Subcutaneous abdominal adipose tissue (tissue), 5 donors: ENCODE measurements around the gene MUC5AC.
"Not testable (repeated sequence)": the region's sequence is repeated elsewhere in the genome, so short reads cannot be mapped to it uniquely, and the experiment has no call there.

Experiments
- H3K27ac ChIP-seq: one replicate; pipeline ENCODE4 v1.7.0; 2013; ENCODE audit warnings: low read depth, mild to moderate bottlenecking, inconsistent platforms, low read length, moderate library complexity
- H3K27me3 ChIP-seq, 5 donors: one replicate each; pipeline ENCODE4 v1.7.0; 2013; ENCODE audit warnings: low read length in 5 of 5, inconsistent platforms in 1 of 5; ENCODE audit not compliant: control insufficient read depth in 5 of 5, insufficient read depth in 4 of 5
- H3K36me3 ChIP-seq, 5 donors: one replicate each; pipeline ENCODE4 v1.7.0; 2013; ENCODE audit warnings: low read length in 5 of 5; ENCODE audit not compliant: control insufficient read depth in 5 of 5, insufficient read depth in 5 of 5
- H3K4me1 ChIP-seq, 5 donors: one replicate each; pipeline ENCODE4 v1.7.0; 2013; ENCODE audit warnings: low read length in 5 of 5, mild to moderate bottlenecking in 3 of 5, moderate library complexity in 1 of 5; ENCODE audit not compliant: control insufficient read depth in 5 of 5, insufficient read depth in 5 of 5
- H3K4me3 ChIP-seq, 5 donors: one replicate each; pipeline ENCODE4 v1.7.0; 2013; ENCODE audit warnings: low read length in 5 of 5, low read depth in 1 of 5
- H3K9ac ChIP-seq, 5 donors: one replicate each; pipeline ENCODE4 v1.7.0; 2013; ENCODE audit warnings: low read length in 5 of 5, mild to moderate bottlenecking in 4 of 5, moderate library complexity in 3 of 5
- H3K9me3 ChIP-seq, 5 donors: one replicate each; pipeline ENCODE4 v1.7.0; 2013; ENCODE audit warnings: low read length in 5 of 5; ENCODE audit not compliant: control insufficient read depth in 5 of 5
- donor health status: healthy.
- donor health status: healthy.
- donor health status: healthy.
- donor health status: healthy.
- donor health status: healthy.

MUC5AC gene

DNA sequence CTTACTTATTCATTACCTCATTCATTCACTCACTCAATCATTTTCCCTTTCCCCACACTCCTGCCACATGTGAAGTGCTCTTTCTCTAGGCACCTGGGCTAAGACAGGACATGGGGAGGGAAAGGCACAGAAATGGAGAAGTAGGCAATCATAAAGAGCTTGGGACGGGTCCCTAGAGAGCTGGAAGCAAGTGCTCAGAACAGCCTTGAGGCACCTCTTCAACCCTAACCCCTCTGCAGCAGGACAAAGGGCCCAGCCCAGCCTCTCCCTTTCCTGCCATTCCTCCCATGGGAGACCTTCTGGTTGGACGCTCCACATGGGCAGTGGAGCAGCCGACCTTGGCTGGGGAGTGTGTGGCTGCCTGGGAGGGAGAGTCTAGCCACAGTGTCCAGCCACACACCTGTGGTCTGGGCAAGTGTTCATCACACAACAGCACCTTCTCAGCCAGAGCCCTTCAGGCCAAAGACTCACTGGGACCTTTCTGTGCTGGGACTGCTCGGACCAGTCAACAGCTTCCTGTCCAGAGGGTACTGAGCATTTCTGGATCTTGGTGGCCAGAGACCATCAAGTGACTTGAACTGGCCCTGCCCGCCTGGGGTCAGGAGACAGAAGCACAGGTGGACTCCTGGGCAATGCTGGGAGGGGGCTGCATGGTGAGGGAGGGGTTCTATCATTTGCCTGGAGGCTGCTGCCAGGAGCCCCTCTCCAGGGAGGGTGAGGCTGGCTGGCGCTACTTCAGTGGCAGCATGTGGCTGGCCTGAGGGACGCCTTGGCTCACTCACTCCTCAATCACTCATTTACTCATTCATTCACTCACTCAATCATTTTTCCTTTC lies 1.0 kb upstream of the MUC5AC start:
- no peak overlapping the region for H3K27ac ChIP-seq
- no peaks in the 10 kb centered on the region for H3K36me3 ChIP-seq
- no peak overlapping the region for H3K4me3 ChIP-seq
- peaks cover 0 to 12% (median 9%) of the 10 kb centered on the region in 5 donors for H3K4me1 ChIP-seq
- H3K9ac ChIP-seq, result no peak overlapping the region
- H3K9me3 ChIP-seq, result no peaks in the 10 kb centered on the region
- H3K27me3 ChIP-seq, result peaks cover 0 to 7% (median 2%) of the 10 kb centered on the region in 5 donors

DNA sequence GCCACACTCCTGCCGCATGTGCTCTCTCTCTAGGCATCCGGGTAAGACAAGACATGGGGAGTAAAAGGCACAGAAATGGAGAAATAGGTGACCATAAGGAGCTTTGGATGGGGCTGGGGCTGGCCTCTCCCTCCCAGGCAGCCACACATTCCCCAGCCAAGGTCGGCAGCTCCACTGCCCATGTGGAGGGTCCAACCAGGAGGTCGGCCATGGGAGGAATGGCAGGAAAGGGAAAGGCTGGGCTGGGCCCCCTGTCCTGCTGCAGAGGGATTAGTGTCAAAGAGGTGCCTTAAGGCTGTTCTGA lies 460 bp upstream of the MUC5AC start:
- Histone ChIP-seq H3K4me3 (no peak overlapping the region), H3K27ac (no peak overlapping the region), H3K27me3 (peaks cover under 1 to 9% (median 4%) of the 10 kb centered on the region in 5 donors), H3K9me3 (no peaks in the 10 kb centered on the region), H3K4me1 (peaks cover 0 to 12% (median 9%) of the 10 kb centered on the region in 5 donors), H3K9ac (no peak overlapping the region), H3K36me3 (no peaks in the 10 kb centered on the region)

DNA sequence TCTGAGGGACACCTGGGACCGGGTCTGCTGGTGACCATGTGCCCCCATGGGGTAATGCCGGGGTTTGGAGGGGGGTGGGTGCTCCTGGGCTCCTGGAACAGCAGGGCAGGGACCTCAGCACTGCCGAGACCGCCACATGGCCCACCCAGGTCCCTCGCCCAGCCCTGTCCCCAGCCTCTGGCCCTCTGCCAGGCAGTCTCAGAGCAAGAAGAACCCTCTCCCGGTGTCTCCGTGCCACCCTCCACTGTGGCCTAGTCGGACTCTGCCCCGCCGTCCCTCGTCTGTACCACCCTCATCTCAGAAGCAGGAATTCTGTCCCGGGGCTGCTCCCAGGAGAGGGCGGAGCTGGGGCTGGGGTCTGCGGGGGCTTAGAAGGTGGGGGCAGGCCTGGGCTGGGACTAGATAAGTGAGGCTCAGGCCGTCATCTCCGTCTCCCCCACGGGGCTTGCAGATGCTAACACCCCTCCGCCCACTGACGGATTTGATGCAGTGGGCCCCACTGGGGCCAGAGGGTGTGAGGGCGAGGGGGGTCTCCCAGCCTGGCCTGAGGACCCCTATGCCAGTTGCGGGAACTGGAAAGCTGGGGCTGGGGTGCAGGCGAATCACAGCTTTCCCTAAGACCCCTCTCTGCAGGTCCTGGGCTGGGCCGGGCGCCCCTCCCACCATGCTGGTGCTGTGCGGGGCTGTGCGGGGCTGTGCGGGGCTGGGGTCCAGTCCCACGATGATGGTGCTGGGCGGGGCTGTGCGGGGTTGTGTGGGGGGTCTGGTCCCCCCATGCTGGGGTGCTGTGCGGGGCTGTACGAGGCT lies 1.1 kb downstream of the MUC5AC start:
- H3K4me3 ChIP-seq, result no peak overlapping the region
- H3K27me3 ChIP-seq, result peaks cover 5 to 20% (median 9%) of the 10 kb centered on the region in 5 donors
- H3K4me1 ChIP-seq, result peaks cover 0 to 5% (median 4%) of the 10 kb centered on the region in 5 donors
- H3K9ac ChIP-seq, result no peak overlapping the region
- no peaks in the 10 kb centered on the region for H3K9me3 ChIP-seq
- H3K27ac ChIP-seq, result no peak overlapping the region
- no peaks in the 10 kb centered on the region for H3K36me3 ChIP-seq

DNA sequence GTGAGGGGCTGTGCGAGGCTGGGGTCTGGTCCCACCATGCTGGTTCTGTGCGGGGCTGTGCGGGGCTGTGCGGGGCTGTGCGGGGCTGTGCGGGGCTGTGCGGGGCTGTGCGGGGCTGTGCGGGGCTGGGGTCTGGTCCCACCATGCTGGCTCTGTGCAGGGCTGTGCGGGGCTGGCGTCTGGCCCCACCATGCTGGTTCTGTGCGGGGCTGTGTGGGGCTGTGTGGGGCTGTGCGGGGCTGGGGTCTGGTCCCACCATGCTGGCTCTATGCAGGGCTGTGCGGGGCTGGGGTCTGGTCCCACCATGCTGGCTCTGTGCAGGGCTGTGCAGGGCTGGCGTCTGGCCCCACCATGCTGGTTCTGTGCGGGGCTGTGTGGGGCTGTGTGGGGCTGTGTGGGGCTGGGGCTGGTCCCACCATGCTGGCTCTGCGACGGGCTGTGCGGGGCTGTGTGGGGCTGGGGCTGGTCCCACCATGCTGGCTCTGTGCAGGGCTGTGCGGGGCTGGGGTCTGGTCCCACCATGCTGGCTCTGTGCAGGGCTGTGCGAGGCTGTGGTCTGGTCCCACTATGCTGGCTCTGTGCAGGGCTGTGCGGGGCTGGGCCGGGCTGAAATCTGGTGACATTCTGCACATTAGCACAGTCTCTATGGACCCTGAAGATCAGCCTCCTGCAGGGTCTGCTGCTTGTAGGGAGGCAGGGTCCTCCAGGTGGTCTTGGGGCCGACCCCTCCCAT lies 1.9 kb downstream of the MUC5AC start:
- not testable (repeated sequence) for H3K9me3 ChIP-seq, H3K9ac ChIP-seq, H3K4me1 ChIP-seq, H3K27ac ChIP-seq, H3K4me3 ChIP-seq, H3K36me3 ChIP-seq
- H3K27me3 ChIP-seq, result peaks cover 7 to 20% (median 9%) of the 10 kb centered on the region in 5 donors

DNA sequence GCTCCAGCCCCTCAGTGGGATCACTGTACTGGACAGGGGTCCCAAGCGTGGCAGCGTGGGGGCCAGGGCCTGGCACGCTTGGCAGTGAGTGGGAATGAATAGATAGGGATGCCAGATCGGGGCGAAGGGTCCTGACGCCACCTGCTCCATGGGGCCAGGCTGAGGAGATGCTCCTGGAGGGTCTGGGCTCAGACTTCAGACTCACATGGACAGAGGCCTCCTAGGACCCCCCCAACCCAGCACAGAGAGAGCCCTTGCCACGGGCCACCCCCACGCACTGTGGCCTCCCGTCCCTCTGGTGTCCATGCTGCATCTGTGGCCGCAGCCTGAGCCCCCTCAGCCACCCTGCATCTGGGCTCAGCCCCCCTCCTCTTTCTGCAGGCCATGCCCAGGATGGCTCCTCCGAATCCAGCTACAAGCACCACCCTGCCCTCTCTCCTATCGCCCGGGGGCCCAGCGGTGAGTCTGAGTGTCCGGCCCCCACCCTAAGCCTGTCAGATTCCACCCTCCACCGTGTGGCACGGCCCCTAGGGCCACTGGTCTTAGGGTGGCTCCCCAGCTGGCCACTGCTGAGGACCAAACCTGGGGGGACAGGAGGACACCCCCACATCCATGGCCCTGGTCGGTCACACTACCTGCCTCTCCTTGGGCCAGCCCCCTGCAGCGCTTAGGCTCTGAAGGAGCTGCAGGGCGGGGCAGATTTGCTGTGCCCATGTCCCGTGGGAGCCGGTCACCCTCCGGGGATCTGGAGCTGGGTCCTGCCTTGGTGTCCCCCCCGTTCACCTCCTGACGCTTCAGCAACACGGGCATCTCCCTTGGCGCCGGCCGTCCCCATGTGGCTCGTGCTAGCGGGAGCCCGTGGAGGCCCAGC lies 2.7 kb downstream of the MUC5AC start:
- Histone ChIP-seq H3K4me1 (no peaks in the 10 kb centered on the region), H3K4me3 (no peak overlapping the region), H3K36me3 (no peaks in the 10 kb centered on the region), H3K27me3 (peaks cover 8 to 22% (median 9%) of the 10 kb centered on the region in 5 donors), H3K9ac (no peak overlapping the region), H3K9me3 (no peaks in the 10 kb centered on the region), H3K27ac (no peak overlapping the region)

DNA sequence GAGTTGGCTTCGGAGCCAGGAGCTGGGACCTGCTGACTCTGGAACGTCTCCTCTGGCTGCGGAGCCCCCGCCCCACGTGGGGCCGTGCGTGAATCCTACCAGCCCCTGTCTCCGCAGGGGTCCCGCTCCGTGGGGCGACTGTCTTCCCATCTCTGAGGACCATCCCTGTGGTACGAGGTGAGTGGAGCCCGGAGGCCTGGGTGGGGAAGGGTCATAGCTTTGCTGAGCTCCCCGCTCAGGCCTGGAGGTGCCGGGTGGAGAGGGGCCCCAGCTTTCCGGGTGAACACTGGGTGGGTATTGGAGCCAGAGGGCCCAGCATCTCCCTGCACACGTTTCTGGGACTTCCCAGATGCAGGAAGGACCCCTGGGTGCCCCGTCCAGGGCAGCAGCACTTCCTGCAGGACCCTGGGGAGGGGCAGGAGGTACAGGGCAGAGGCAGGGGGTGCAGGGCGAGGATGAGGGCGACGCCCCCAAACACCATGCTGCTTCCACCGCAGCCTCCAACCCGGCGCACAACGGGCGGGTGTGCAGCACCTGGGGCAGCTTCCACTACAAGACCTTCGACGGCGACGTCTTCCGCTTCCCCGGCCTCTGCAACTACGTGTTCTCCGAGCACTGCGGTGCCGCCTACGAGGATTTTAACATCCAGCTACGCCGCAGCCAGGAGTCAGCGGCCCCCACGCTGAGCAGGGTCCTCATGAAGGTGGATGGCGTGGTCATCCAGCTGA lies 3.8 kb downstream of the MUC5AC start:
- H3K36me3 ChIP-seq, result no peaks in the 10 kb centered on the region
- H3K27me3 ChIP-seq, result peaks cover 8 to 24% (median 9%) of the 10 kb centered on the region in 5 donors
- H3K4me1 ChIP-seq, result no peaks in the 10 kb centered on the region
- H3K4me3 ChIP-seq, result no peak overlapping the region
- no peak overlapping the region for H3K9ac ChIP-seq
- H3K9me3 ChIP-seq, result no peaks in the 10 kb centered on the region
- no peak overlapping the region for H3K27ac ChIP-seq

DNA sequence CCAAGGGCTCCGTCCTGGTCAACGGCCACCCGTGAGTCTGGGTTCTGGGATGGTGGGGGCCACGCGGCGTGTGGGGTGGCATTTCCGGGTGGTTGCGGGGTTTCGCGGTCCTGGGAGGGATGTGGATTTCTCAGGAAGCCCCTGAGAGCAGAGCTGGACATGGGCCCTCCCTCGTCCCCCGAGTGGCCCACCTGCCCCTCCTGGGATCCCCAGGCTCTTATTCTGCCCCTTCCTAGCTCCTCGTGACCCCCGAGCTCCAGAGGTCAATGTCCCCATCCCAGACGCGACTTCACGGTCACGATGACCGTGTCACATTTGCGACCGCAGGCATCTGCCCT lies 4.4 kb downstream of the MUC5AC start:
- H3K27me3 ChIP-seq, result peaks cover 8 to 24% (median 9%) of the 10 kb centered on the region in 5 donors
- H3K4me3 ChIP-seq, result no peak overlapping the region
- H3K27ac ChIP-seq, result no peak overlapping the region
- H3K9ac ChIP-seq, result no peak overlapping the region
- H3K36me3 ChIP-seq, result no peaks in the 10 kb centered on the region
- no peaks in the 10 kb centered on the region for H3K4me1 ChIP-seq
- no peaks in the 10 kb centered on the region for H3K9me3 ChIP-seq

DNA sequence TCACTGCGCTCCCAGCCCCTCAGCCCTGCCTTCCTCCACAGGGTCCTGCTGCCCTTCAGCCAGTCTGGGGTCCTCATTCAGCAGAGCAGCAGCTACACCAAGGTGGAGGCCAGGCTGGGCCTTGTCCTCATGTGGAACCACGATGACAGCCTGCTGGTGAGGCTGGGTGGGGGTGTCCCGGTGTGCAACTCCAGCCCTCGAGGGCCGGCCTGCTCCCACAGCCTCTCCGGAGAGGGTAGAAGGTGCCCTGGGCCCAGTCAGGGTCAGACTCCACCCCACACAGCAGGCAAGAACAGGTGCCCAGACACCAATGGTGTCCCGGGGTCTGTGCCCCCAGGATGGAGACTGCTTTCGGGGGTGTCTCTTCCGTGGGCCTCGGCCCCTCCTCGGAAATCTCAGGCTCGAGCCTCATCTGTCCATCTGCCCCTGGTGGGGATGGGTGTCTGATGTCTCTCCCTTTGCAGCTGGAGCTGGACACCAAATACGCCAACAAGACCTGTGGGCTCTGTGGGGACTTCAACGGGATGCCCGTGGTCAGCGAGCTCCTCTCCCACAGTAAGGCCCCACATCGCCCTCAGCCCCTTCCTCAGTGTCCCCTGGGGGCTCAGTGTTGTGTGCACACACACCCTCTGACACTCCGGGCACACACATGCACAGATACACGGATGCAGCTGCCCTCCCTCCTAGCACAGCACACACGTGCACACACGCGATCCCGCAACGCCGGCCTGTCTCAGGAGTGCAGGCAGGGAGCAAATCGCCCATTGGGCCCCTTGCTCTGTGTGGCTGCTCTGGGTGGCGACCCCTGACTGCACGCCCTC lies 4.9 kb downstream of the MUC5AC start:
- no peak overlapping the region for H3K27ac ChIP-seq
- H3K27me3 ChIP-seq, result peaks cover 8 to 24% (median 12%) of the 10 kb centered on the region in 5 donors
- H3K9ac ChIP-seq, result no peak overlapping the region
- no peaks in the 10 kb centered on the region for H3K4me1 ChIP-seq
- no peaks in the 10 kb centered on the region for H3K9me3 ChIP-seq
- no peaks in the 10 kb centered on the region for H3K36me3 ChIP-seq
- no peak overlapping the region for H3K4me3 ChIP-seq
